Sigmoid colon (tissue), 4 donors: ENCODE results near the gene NTRK1.

Source experiments
- CTCF ChIP-seq, 4 experiments: fragments of 450-650 bp in 3 of 4; fragments of 200-600 bp in 1 of 4; IDR thresholded peaks; one replicate each; pipeline ENCODE4 v1.5.1; 2016 to 2019; ENCODE audit warnings: antibody characterized with exemption in 4 of 4, mild to moderate bottlenecking in 3 of 4, moderate library complexity in 2 of 4
- EP300 ChIP-seq, 4 donors: sonication (generic); formaldehyde crosslinking; IDR thresholded peaks; one replicate each; pipeline ENCODE4 v1.6.1; 2017; ENCODE audit warnings: antibody characterized with exemption in 4 of 4

GRCh38 chr1:156862997-156863599 is 2.4 kb downstream of the NTRK1 start:
- TF ChIP-seq CTCF (IDR thresholded peaks at IDR 0.05) (no peak), EP300 (IDR thresholded peaks at IDR 0.05) (no peak)
